HG02588 (cell line): ENCODE data around the gene GOLGA8K.
"Not testable (repeated sequence)": the region's sequence is repeated elsewhere in the genome, so short reads cannot be mapped to it uniquely, and the experiment has no call there.

Source experiments
- ATAC-seq: cut with Tn5 transposase; IDR thresholded peaks from one replicate; pipeline ENCODE4 v1.9.1; 2021; ENCODE audit warnings: mild to moderate bottlenecking, moderate library complexity; ENCODE audit not compliant: unreplicated experiment

GOLGA8K gene

GRCh38 chr15:32403192-32403591 lies at the start of gene GOLGA8K:
TSS of gene GOLGA8K (minus strand) at chr15:32403292. CDS start at chr15:32403194, 98 bp downstream.
- ATAC-seq, result not testable (repeated sequence)

GRCh38 chr15:32440445-32440977 lies 37.4 kb upstream of the GOLGA8K start:
- ATAC-seq, result peak; percentile 53

- ATAC-seq, result not testable (repeated sequence)
Observed at GRCh38 chr15:32434102-32434963, 31.2 kb upstream of the GOLGA8K start.

- ATAC-seq, result not testable (repeated sequence)
Observed at GRCh38 chr15:32427635-32428034, 24.5 kb upstream of the GOLGA8K start.

GRCh38 chr15:32426511-32426910 lies 23.4 kb upstream of the GOLGA8K start:
- not testable (repeated sequence) for ATAC-seq

GRCh38 chr15:32407903-32408302 lies 4.8 kb upstream of the GOLGA8K start:
- ATAC-seq, result not testable (repeated sequence)

- not testable (repeated sequence) for ATAC-seq
Observed at GRCh38 chr15:32396522-32396921, 6.6 kb downstream of the GOLGA8K start.

- ATAC-seq, result not testable (repeated sequence)
Observed at GRCh38 chr15:32394745-32395144, 8.3 kb downstream of the GOLGA8K start.

- not testable (repeated sequence) for ATAC-seq
Observed at GRCh38 chr15:32388050-32388648, 14.9 kb downstream of the GOLGA8K start.

GRCh38 chr15:32385823-32386495 lies 17.1 kb downstream of the GOLGA8K start:
- ATAC-seq, result not testable (repeated sequence)

GRCh38 chr15:32374185-32374584 lies 28.9 kb downstream of the GOLGA8K start:
- ATAC-seq, result not testable (repeated sequence)

GRCh38 chr15:32373707-32374106 lies 29.4 kb downstream of the GOLGA8K start:
- not testable (repeated sequence) for ATAC-seq

- ATAC-seq, result not testable (repeated sequence)
Observed at GRCh38 chr15:32372075-32372474, 31.0 kb downstream of the GOLGA8K start.

GRCh38 chr15:32370526-32370925 lies 32.6 kb downstream of the GOLGA8K start:
- ATAC-seq, result not testable (repeated sequence)

- ATAC-seq, result not testable (repeated sequence)
Observed at GRCh38 chr15:32370064-32370463, 33.0 kb downstream of the GOLGA8K start.

- ATAC-seq, result not testable (repeated sequence)
Observed at GRCh38 chr15:32366492-32366891, 36.6 kb downstream of the GOLGA8K start.

GRCh38 chr15:32365955-32366354 lies 37.1 kb downstream of the GOLGA8K start:
- ATAC-seq, result not testable (repeated sequence)

GRCh38 chr15:32364944-32365343 lies 38.1 kb downstream of the GOLGA8K start:
- not testable (repeated sequence) for ATAC-seq

GRCh38 chr15:32363449-32363848 lies 39.6 kb downstream of the GOLGA8K start:
- not testable (repeated sequence) for ATAC-seq

- not testable (repeated sequence) for ATAC-seq
Observed at GRCh38 chr15:32361662-32362061, 41.4 kb downstream of the GOLGA8K start.

- ATAC-seq, result not testable (repeated sequence)
Observed at GRCh38 chr15:32358462-32358861, 44.6 kb downstream of the GOLGA8K start.
